ENCODE measurements around the gene PPP2R5C.

PPP2R5C gene

GRCh38 chr14:101843038-101843437 lies 81.5 kb downstream of the PPP2R5C start:
- TF ChIP-seq CREB1 (IDR thresholded peaks at IDR 0.05; ENCODE audit: low read depth), result no peak
- TF ChIP-seq TAF1 (IDR thresholded peaks at IDR 0.05; ENCODE audit: low read depth), result no peak
- TF ChIP-seq YY1 (IDR thresholded peaks at IDR 0.05; ENCODE audit: low read depth), result no peak
- no peak for TF ChIP-seq EGR1 (IDR thresholded peaks at IDR 0.05)
- no peak for TF ChIP-seq USF1 (IDR thresholded peaks at IDR 0.05)
- TF ChIP-seq ZBTB7A (IDR thresholded peaks at IDR 0.05; ENCODE audit: low read depth), result no peak
- TF ChIP-seq FOXM1 (IDR thresholded peaks at IDR 0.05; ENCODE audit: borderline replicate concordance, low read depth), result no peak
- TF ChIP-seq EP300 (IDR thresholded peaks at IDR 0.05; ENCODE audit: borderline replicate concordance), result no peak
- TF ChIP-seq TEAD4 (IDR thresholded peaks at IDR 0.05), result no peak
- TF ChIP-seq, protein P1, sequence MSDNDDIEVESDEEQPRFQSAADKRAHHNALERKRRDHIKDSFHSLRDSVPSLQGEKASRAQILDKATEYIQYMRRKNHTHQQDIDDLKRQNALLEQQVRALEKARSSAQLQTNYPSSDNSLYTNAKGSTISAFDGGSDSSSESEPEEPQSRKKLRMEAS (IDR thresholded peaks at IDR 0.05), result no peak
- TF ChIP-seq CEBPB (IDR thresholded peaks at IDR 0.05), result no peak
- TF ChIP-seq REST (IDR thresholded peaks at IDR 0.05; ENCODE audit: low read depth), result no peak
- no peak for TF ChIP-seq NFIC (IDR thresholded peaks at IDR 0.05)
- no peak for TF ChIP-seq TCF12 (IDR thresholded peaks at IDR 0.05; ENCODE audit: low read depth)
- TF ChIP-seq RAD21 (IDR thresholded peaks at IDR 0.05; ENCODE audit: low read depth), result no peak

GRCh38 chr14:101843665-101844064 lies 82.2 kb downstream of the PPP2R5C start:
- TF ChIP-seq RAD21 (IDR thresholded peaks at IDR 0.05; ENCODE audit: low read depth) (no peak), CEBPB (IDR thresholded peaks at IDR 0.05) (no peak), TCF12 (IDR thresholded peaks at IDR 0.05; ENCODE audit: low read depth) (no peak), NFIC (IDR thresholded peaks at IDR 0.05) (no peak), CREB1 (IDR thresholded peaks at IDR 0.05; ENCODE audit: low read depth) (no peak), ZBTB7A (IDR thresholded peaks at IDR 0.05; ENCODE audit: low read depth) (no peak), TAF1 (IDR thresholded peaks at IDR 0.05; ENCODE audit: low read depth) (no peak), YY1 (IDR thresholded peaks at IDR 0.05; ENCODE audit: low read depth) (no peak), REST (IDR thresholded peaks at IDR 0.05; ENCODE audit: low read depth) (no peak), USF1 (IDR thresholded peaks at IDR 0.05) (no peak)

- no peak for TF ChIP-seq NFIC (IDR thresholded peaks at IDR 0.05)
- TF ChIP-seq TEAD4 (IDR thresholded peaks at IDR 0.05), result no peak
- TF ChIP-seq, protein P1 (IDR thresholded peaks at IDR 0.05), result no peak
- TF ChIP-seq REST (IDR thresholded peaks at IDR 0.05; ENCODE audit: low read depth), result no peak
- no peak for TF ChIP-seq EGR1 (IDR thresholded peaks at IDR 0.05)
- no peak for TF ChIP-seq CEBPB (IDR thresholded peaks at IDR 0.05)
- no peak for TF ChIP-seq TCF12 (IDR thresholded peaks at IDR 0.05; ENCODE audit: low read depth)
- TF ChIP-seq FOXM1 (IDR thresholded peaks at IDR 0.05; ENCODE audit: borderline replicate concordance, low read depth), result no peak
- no peak for TF ChIP-seq YY1 (IDR thresholded peaks at IDR 0.05; ENCODE audit: low read depth)
- TF ChIP-seq EP300 (IDR thresholded peaks at IDR 0.05; ENCODE audit: borderline replicate concordance), result no peak
- no peak for TF ChIP-seq RAD21 (IDR thresholded peaks at IDR 0.05; ENCODE audit: low read depth)
- no peak for TF ChIP-seq ZBTB7A (IDR thresholded peaks at IDR 0.05; ENCODE audit: low read depth)
- TF ChIP-seq USF1 (IDR thresholded peaks at IDR 0.05), result no peak
- TF ChIP-seq TAF1 (IDR thresholded peaks at IDR 0.05; ENCODE audit: low read depth), result no peak
- TF ChIP-seq CREB1 (IDR thresholded peaks at IDR 0.05; ENCODE audit: low read depth), result no peak
These were observed 82.7 kb downstream of the PPP2R5C start for GRCh38 chr14:101844219-101844618.

DNA sequence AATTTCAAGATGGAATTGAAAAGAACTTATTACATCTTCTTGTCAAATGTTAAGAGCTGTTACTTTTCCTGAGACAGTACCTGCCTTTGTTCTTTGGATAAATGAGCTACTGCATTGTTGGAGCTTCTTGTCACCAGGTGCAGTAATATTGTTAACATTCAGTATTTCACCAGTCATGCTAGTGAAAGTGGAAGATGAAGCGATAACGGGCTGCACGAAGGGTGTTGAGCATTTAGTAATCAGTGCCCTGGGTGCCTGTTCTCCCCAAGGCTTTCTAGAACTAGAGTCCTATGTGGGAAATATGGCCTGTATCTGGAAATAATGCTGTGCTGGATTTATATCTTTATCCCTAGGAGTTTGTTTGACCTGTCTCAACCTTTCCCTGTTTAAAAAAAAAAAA lies 83.2 kb downstream of the PPP2R5C start:
- TF ChIP-seq CEBPB (IDR thresholded peaks at IDR 0.05) (no peak), TCF12 (IDR thresholded peaks at IDR 0.05; ENCODE audit: low read depth) (no peak), ZBTB7A (IDR thresholded peaks at IDR 0.05; ENCODE audit: low read depth) (no peak), NFIC (IDR thresholded peaks at IDR 0.05) (no peak), EP300 (IDR thresholded peaks at IDR 0.05; ENCODE audit: borderline replicate concordance) (no peak), RAD21 (IDR thresholded peaks at IDR 0.05; ENCODE audit: low read depth) (no peak), REST (IDR thresholded peaks at IDR 0.05; ENCODE audit: low read depth) (no peak), CREB1 (IDR thresholded peaks at IDR 0.05; ENCODE audit: low read depth) (no peak), USF1 (IDR thresholded peaks at IDR 0.05) (no peak), YY1 (IDR thresholded peaks at IDR 0.05; ENCODE audit: low read depth) (no peak), TEAD4 (IDR thresholded peaks at IDR 0.05) (no peak), FOXM1 (IDR thresholded peaks at IDR 0.05; ENCODE audit: borderline replicate concordance, low read depth) (no peak), EGR1 (IDR thresholded peaks at IDR 0.05) (no peak), TAF1 (IDR thresholded peaks at IDR 0.05; ENCODE audit: low read depth) (no peak)
- TF ChIP-seq, protein P1 (IDR thresholded peaks at IDR 0.05), result no peak
